Dermis microvascular lymphatic vessel endothelial cell (primary cell): ENCODE results near the gene E2F4. TPM values are rescaled to one million over a fixed set of nuclear protein-coding genes. Genes with fewer than 3 reads are reported as not detected.
A peak's percentile ranks its signal among the peaks of the same experiment; 100 is the strongest.

Experiments used
- DNase-seq, 2 donors: peaks; one replicate each; pipeline versions ENCODE4 v3.0.0 to v3.0.0-alpha.2; 2010; ENCODE audit warnings: low read depth in 2 of 2
- total RNA-seq: library from RNA; depleted of rRNA; stranded (reverse); fragments of >200 nt; gene quantifications from 2 replicates; pipeline ENCODE4 v1.2.1, GENCODE V29; 2014

Gene E2F4, protein sequence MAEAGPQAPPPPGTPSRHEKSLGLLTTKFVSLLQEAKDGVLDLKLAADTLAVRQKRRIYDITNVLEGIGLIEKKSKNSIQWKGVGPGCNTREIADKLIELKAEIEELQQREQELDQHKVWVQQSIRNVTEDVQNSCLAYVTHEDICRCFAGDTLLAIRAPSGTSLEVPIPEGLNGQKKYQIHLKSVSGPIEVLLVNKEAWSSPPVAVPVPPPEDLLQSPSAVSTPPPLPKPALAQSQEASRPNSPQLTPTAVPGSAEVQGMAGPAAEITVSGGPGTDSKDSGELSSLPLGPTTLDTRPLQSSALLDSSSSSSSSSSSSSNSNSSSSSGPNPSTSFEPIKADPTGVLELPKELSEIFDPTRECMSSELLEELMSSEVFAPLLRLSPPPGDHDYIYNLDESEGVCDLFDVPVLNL
- 58.8 and 64.5 TPM in 2 replicates for total RNA-seq

DNA sequence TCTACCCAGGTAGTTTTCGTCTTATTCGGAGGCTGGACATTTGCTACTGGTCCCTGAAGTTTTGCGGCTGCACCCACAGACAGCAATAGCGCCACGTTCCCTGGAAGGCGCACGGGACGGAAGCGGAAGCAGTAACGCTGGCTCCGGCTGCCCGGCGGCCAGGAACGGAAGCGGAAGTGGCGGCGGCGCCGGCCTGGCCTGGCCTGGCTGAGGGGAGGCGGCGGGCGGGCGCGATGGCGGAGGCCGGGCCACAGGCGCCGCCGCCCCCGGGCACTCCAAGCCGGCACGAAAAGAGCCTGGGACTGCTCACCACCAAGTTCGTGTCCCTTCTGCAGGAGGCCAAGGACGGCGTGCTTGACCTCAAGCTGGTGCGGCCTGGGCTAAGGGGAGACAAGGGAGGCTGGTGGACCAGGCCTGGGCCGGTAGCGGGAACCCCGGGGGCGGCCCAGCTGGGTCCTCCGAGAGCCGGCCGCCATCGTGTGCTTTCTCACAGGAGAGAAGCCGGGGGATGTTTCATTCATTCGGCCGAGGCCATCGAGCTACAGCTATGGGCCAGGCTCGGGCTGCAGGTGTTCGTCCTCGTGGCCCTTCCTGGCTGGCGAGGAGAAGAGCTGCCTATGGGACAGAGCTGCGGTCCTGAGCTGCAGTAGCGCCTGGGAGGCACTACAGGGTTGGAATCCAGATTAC is at the start of gene E2F4:
E2F4 (plus strand) TSS at position 161 of the 687 bp plus-strand sequence; CDS start at position 234, 73 bp downstream.
- DNase-seq, result peak; percentile 87 to 96

DNA sequence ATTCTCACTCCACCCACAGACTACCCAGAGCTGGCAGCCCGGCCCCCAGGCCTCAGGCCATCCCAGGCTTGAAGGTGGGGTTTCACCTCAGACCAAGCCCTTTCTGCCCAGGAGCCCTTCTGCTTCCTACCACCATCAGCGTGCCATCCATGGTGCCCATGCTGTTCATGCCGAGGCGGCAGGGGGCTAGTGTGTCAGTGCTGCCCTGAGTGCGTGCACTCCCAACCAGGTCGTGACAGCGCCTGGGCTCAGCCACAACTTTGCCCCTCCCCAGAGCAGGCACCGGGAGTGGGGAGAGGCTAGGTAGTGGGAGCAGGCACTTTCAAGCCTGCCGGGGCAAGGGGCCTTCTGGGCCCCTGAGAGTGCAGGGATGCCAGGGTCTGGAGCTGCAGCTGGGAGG is 49.6 kb upstream of the E2F4 start:
- no peak for DNase-seq

- DNase-seq, result no peak
These were observed 47.0 kb upstream of the E2F4 start for GRCh38 chr16:67144943-67145342.

DNA sequence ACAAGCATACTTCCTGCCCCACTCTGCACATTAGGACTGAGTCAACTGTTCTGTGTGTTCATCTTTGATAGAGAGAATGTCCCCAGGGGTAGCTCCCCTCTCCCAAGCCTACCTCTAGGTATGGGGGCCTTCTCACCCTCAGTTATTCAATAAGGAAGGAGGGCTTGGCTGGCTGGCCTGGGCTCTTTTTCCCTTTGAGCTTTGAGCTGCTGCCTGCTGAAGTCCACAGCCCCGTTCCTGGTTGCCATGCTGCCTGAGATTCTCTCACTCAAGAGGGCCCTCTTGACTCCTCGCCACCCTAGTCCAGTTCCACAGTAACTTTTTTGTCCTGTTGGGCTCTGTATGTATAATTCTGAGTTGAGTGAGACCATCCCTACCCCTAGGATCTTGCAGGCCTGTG is 46.2 kb upstream of the E2F4 start:
- no peak for DNase-seq

DNA sequence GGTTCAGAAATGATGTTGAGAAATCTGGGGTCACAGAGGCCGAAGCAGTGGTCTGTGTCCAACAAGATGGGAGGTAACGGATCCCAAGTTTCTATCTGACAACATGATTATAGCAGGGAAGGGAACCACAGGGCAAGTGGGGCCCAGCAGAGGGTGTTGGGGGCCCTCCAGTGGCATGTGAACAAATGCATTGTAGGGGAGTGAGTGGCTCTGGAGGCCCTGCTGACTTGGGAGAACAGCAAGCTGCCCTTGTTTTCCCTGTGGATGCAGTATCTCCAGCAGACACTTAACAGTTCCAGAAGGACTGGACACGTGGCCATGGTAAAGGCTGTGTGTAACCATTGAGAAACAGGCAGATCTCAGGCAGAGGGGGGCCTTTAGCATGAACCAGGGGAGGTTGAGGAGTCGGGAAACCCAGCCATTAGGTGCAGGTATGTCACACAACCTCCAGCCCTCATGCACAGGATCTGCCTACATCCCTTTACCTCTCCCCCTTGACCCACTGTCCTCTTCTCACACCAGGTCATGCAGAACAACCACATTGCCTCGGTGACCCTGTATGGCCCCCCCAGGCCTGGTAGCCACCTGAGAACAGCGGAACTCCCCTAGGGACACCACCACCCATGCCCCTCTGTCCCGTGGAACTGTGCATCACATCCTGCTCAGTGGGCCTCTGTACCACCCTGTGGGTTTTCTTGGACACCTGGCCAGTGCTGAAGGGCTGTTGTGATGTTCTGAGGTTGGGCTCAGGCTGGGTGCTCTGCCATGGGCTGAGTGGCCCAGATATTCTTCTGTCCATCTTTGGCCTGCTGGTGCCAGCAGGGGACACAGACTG is 45.2 kb upstream of the E2F4 start:
- no peak for DNase-seq

DNA sequence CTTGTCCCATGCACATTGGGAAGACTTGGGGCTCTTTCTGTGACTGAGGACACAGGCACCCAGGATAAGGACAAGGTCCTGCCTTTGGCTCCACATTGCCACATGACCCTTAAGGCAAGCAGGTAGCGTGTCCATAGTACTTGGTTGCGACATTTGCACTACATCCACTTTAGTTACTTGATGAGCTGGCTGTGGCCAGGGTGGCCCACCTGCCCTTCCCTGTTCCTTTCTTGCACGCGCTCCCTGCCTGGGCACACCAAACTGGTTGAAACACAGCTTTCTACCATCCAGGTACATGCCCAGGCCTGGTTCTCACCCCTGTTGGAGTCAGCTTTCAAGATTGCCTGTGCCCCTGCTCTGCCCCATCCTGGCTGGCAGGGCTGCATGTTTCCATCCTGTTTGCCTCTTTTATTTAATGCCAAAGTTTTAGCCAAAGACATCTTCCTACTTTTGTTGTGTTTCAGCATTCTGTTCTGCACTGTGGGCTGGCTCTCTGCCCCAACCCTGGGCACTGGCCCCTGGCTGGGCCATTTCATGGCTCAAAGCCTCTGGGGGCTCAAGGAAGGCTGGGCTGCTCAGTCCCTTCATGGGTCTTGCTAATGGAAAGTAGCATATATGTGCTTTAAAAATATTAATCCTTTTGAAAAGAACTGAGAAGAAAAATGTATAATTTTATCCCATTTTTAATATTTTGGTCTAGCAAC is 44.4 kb upstream of the E2F4 start:
- no peak for DNase-seq

DNA sequence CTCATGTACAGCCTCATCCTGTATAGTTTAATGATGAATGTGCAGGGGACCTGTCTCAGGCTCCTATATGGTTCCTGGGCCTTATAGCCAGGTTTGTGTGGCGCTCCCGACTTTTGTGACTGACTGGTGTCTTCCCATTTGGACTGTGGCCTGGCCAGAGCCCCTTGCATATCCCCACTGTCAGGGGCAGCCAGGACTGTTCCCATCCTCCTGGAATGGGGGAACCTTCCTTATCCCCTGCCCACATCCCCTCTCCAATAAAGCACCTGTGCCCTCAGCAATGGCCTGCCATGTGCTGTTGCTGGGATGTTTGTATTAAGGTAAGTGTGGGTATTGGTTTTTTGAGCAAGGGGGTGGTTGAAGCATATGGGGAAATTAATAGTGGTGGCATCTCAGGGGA is 43.7 kb upstream of the E2F4 start:
- DNase-seq, result no peak

GRCh38 chr16:67148656-67149275 is 43.2 kb upstream of the E2F4 start:
- no peak for DNase-seq

GRCh38 chr16:67149276-67150046 is 42.5 kb upstream of the E2F4 start:
- DNase-seq, result no peak

- peak in 1 of 2 donors; percentile 44 for DNase-seq
These were observed 41.7 kb upstream of the E2F4 start for GRCh38 chr16:67150047-67150832.

DNA sequence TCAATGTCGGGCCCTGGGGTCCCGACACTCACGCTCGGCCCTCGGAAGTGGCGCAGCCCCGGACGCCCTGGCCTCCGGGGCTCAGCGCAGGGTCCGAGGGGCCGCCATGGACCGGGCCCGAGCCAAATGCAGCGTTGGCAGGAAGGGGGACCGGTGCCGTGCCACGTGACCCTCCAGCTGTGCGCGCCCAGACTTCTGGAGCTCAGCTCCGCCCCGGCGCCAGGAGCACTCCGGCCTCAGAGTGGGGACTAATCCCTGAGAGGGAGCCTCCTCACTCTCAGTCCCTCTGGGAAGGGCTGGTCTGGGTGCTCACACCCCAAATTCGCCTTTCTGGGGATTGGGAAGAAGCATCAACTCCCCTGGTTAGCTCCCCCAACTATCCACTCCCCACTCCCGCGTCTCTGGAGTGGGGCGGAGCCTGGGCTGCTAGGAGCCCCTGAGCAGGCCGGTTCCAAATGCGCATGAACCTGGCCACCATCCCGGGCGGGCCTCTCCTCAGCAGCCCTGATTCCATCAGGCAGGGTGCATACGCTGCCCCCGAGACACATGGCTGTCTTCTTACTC is 41.0 kb upstream of the E2F4 start, which contains the start of gene B3GNT9:
B3GNT9 (minus strand) TSS at position 166 of the 564 bp plus-strand sequence. CDS start 513 bp downstream, outside the sequence.
- peak in 1 of 2 donors; percentile 40 for DNase-seq

- no peak for DNase-seq
These were observed 40.4 kb upstream of the E2F4 start for GRCh38 chr16:67151431-67152097.

- no peak for DNase-seq
These were observed 37.2 kb upstream of the E2F4 start for GRCh38 chr16:67154578-67155294.

DNA sequence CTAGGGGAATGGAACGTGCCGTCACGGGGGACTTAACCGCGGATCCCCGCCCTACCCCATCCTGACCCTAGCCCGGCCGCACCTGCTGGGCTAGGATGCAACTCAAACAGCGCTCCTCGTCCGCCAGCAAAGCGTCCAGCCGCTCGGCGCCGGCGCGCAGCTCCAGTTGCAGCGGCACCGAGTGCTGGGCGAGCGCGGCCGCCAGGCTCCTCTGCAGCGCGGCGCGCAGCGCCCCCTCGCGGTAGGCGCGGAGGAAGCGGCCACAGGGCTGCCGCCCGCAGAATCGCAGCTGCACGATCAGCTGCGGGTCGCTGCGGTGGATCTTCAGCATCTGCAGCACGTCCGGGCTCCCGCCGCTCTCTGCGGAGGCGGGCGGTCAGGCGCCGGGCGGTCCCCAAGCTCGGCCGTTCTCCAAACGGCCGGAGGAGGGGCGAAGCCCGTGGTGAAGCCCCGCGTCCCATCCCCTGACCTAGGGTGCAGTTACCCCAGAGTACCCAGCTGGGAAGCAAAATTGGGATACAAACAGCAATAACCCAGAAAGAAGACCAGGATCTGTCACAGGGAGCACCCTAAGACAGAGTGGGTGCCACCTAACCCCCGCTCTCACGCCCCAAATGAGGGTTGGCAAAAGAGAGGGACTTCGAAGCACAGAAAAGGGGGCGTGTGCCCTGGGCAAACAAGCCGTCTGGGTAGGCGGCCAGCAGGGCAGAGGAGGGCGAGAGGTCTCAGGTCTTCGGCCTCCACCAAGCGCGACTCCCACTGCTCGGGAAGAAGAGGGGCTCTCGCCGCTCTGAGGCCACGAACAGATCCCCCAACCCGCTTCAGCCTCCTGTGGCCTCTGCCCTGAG is 36.4 kb upstream of the E2F4 start:
- DNase-seq, result peak; percentile 47 to 76

DNA sequence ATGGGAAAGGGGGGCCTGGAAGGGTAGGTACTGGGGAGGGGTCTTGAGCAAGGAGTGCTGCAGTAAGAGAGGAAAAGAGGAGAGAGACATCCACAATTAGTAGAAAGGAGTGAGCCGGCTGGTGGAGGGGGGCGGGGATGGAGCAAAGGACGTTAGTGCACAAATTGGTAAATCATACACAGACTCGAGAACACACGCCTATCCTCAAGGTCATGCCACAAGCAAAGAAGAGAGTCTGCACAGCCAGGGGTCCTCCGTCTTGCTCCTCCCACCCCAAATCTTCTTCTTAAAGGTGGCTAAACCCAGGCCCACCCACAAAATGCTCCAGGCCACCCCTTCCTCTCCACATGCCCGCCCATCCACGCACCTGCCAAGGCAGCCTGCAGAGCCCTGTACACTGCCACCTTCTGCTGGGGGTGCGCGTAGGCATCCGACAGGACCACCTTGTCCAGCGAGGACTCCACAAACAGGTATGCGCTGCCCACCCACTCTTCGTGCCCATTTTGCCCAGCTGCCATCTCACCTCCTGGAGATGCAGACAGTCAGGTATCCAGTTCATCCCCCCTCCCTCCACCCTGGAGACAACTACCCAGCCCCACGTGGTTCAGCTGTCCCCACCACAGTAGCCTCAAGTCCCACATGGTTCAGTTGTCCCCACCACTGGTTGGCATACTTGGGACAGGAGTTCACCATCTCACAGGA is 35.7 kb upstream of the E2F4 start:
- DNase-seq, result no peak
